ENCODE measurements around the gene DOCK9.

DOCK9 gene

GRCh38 chr13:98976941-98977340, 923 bp downstream of the DOCK9 start:
- DNase-seq (ENCODE audit: low read depth), result no peak

GRCh38 chr13:98976338-98976737, 1.5 kb downstream of the DOCK9 start:
- no peak for DNase-seq (ENCODE audit: low read depth)

- no peak for DNase-seq (ENCODE audit: low read depth)
Measured at GRCh38 chr13:98975822-98976261, 2.0 kb downstream of the DOCK9 start.

- no peak for DNase-seq (ENCODE audit: low read depth)
Measured at GRCh38 chr13:98974053-98974452, 3.8 kb downstream of the DOCK9 start.

- DNase-seq (ENCODE audit: low read depth), result no peak
Measured at GRCh38 chr13:98972627-98973026, 5.2 kb downstream of the DOCK9 start.

GRCh38 chr13:98972059-98972458, 5.8 kb downstream of the DOCK9 start:
- DNase-seq (ENCODE audit: low read depth), result no peak

- no peak for DNase-seq (ENCODE audit: low read depth)
Measured at GRCh38 chr13:98970330-98970729, 7.5 kb downstream of the DOCK9 start.

GRCh38 chr13:98967491-98967890, 10.4 kb downstream of the DOCK9 start:
- DNase-seq (ENCODE audit: low read depth), result no peak

GRCh38 chr13:98966019-98966418, 11.8 kb downstream of the DOCK9 start:
- DNase-seq (ENCODE audit: low read depth), result no peak

GRCh38 chr13:98965325-98965724, 12.5 kb downstream of the DOCK9 start:
- DNase-seq (ENCODE audit: low read depth), result no peak

- no peak for DNase-seq (ENCODE audit: low read depth)
Measured at GRCh38 chr13:98963917-98964316, 13.9 kb downstream of the DOCK9 start.

GRCh38 chr13:98962901-98963590, 14.8 kb downstream of the DOCK9 start:
- DNase-seq (ENCODE audit: low read depth), result no peak

GRCh38 chr13:98961503-98962105, 16.3 kb downstream of the DOCK9 start:
- DNase-seq (ENCODE audit: low read depth), result no peak

GRCh38 chr13:98960606-98961502, 17.0 kb downstream of the DOCK9 start:
- DNase-seq (ENCODE audit: low read depth), result no peak

GRCh38 chr13:98959786-98960605, 17.9 kb downstream of the DOCK9 start:
- DNase-seq (ENCODE audit: low read depth), result no peak

GRCh38 chr13:98959291-98959690, 18.6 kb downstream of the DOCK9 start:
- no peak for DNase-seq (ENCODE audit: low read depth)

- no peak for DNase-seq (ENCODE audit: low read depth)
Measured at GRCh38 chr13:98958443-98958794, 19.4 kb downstream of the DOCK9 start.

- DNase-seq (ENCODE audit: low read depth), result no peak
Measured at GRCh38 chr13:98957731-98958442, 20.0 kb downstream of the DOCK9 start.

- DNase-seq (ENCODE audit: low read depth), result no peak
Measured at GRCh38 chr13:98955336-98955735, 22.5 kb downstream of the DOCK9 start.

GRCh38 chr13:98954313-98954712, 23.6 kb downstream of the DOCK9 start:
- no peak for DNase-seq (ENCODE audit: low read depth)

- DNase-seq (ENCODE audit: low read depth), result no peak
Measured at GRCh38 chr13:98951266-98951665, 26.6 kb downstream of the DOCK9 start.
